GM12878 (cell line): ENCODE measurements around the gene MRPL20. TPM values are rescaled to one million over a fixed set of nuclear protein-coding genes. Genes with fewer than 3 reads are reported as not detected.
A peak's percentile ranks its signal among the peaks of the same experiment; 100 is the strongest.

Experiments used
- ATF2 ChIP-seq: IDR thresholded peaks from 2 replicates; pipeline ENCODE4 v1.6.1; 2012; ENCODE audit warnings: low read length, inconsistent platforms
- ATF7 ChIP-seq: fragments of 450-650 bp; IDR thresholded peaks from 2 replicates; pipeline ENCODE4 v1.6.1; 2016; ENCODE audit warnings: low read depth, mild to moderate bottlenecking
- BRCA1 ChIP-seq: IDR thresholded peaks from 2 replicates; pipeline ENCODE4 v1.6.1; 2011; ENCODE audit warnings: low read depth, low read length, improper control_type of control experiment
- CBFB ChIP-seq: IDR thresholded peaks from 2 replicates; pipeline ENCODE4 v1.6.1; 2016; ENCODE audit warnings: antibody characterized with exemption, low read depth
- CTCF ChIP-seq, 3 experiments: IDR thresholded peaks in 2 of 3; conservative IDR thresholded peaks in 1 of 3; 2 replicates each; pipeline ENCODE4 v1.5.1; 2011; ENCODE audit warnings: low read depth in 3 of 3, low read length in 3 of 3, mild to moderate bottlenecking in 3 of 3, control low read depth in 2 of 3, moderate library complexity in 2 of 3, inconsistent platforms in 1 of 3, mixed read lengths in 1 of 3; ENCODE audit not compliant: control insufficient read depth in 2 of 3, insufficient read depth in 1 of 3; ENCODE audit errors: extremely low read depth in 1 of 3
- EGR1 ChIP-seq, 2 experiments: IDR thresholded peaks; 1 replicate in 1 of 2; 2 replicates in 1 of 2; pipeline ENCODE4 v1.6.1; 2011 to 2012; ENCODE audit warnings: low read depth in 2 of 2, low read length in 2 of 2, borderline replicate concordance in 1 of 2, mild to moderate bottlenecking in 1 of 2, moderate library complexity in 1 of 2
- ETV6 ChIP-seq, 2 experiments: fragments of 450-650 bp in 1 of 2; IDR thresholded peaks in 1 of 2; conservative IDR thresholded peaks in 1 of 2; 2 replicates each; pipeline ENCODE4 v1.6.1; 2014; ENCODE audit warnings: antibody characterized with exemption in 1 of 2, borderline replicate concordance in 1 of 2, low read depth in 1 of 2, mild to moderate bottlenecking in 1 of 2, moderate library complexity in 1 of 2
- IKZF2 ChIP-seq, 2 experiments: fragments of 450-650 bp; IDR thresholded peaks; 2 replicates each; pipeline ENCODE4 v1.6.1; 2017; ENCODE audit warnings: mild to moderate bottlenecking in 2 of 2, moderate library complexity in 2 of 2
- MEF2A ChIP-seq: IDR thresholded peaks from 2 replicates; pipeline ENCODE4 v1.6.1; 2011; ENCODE audit warnings: low read depth, mild to moderate bottlenecking, low read length, moderate library complexity; ENCODE audit not compliant: insufficient read depth
- NR2C1 ChIP-seq: fragments of 450-650 bp; IDR thresholded peaks from 2 replicates; pipeline ENCODE4 v1.6.1; 2017; ENCODE audit warnings: antibody characterized with exemption, mild to moderate bottlenecking, moderate library complexity
- PAX8 ChIP-seq: fragments of 450-650 bp; IDR thresholded peaks from 2 replicates; pipeline ENCODE4 v1.6.1; 2017; ENCODE audit warnings: mild to moderate bottlenecking, moderate library complexity
- RELA ChIP-seq: fragments of 450-650 bp; IDR thresholded peaks from 2 replicates; pipeline ENCODE4 v1.8.0; 2014; ENCODE audit warnings: borderline replicate concordance; ENCODE audit not compliant: partially characterized antibody
- RUNX3 ChIP-seq: IDR thresholded peaks from 2 replicates; pipeline ENCODE4 v1.6.1; 2012; ENCODE audit warnings: low read length, inconsistent platforms
- SMAD1 ChIP-seq: fragments of 450-650 bp; IDR thresholded peaks from 2 replicates; pipeline ENCODE4 v1.6.1; 2018; ENCODE audit warnings: mild to moderate bottlenecking, low read depth; ENCODE audit not compliant: partially characterized antibody
- SREBF1 ChIP-seq: IDR thresholded peaks from 2 replicates; pipeline ENCODE4 v1.6.1; 2012; ENCODE audit warnings: mild to moderate bottlenecking, low read length
- STAT1 ChIP-seq: fragments of 450-650 bp; conservative IDR thresholded peaks from 2 replicates; pipeline ENCODE4 v1.6.1; 2014; ENCODE audit warnings: antibody characterized with exemption, mild to moderate bottlenecking
- TAF1 ChIP-seq: IDR thresholded peaks from 2 replicates; pipeline ENCODE4 v1.6.1; 2011; ENCODE audit warnings: mild to moderate bottlenecking, low read depth, low read length, borderline replicate concordance
- TBL1XR1 ChIP-seq: IDR thresholded peaks from 2 replicates; pipeline ENCODE4 v1.6.1; 2012; ENCODE audit warnings: low read depth, low read length, improper control_type of control experiment
- USF1 ChIP-seq: IDR thresholded peaks from 2 replicates; pipeline ENCODE4 v1.6.1; 2011; ENCODE audit warnings: borderline replicate concordance, low read depth, mild to moderate bottlenecking, moderate library complexity, mixed read lengths, low read length; ENCODE audit not compliant: insufficient read depth; ENCODE audit errors: extremely low read length
- WRNIP1 ChIP-seq: IDR thresholded peaks from 2 replicates; pipeline ENCODE4 v1.6.1; 2011; ENCODE audit warnings: low read depth, low read length, improper control_type of control experiment, borderline replicate concordance
- ZBED1 ChIP-seq: IDR thresholded peaks from 2 replicates; pipeline ENCODE4 v1.6.1; 2016; ENCODE audit warnings: borderline replicate concordance
- ZNF274 ChIP-seq: IDR thresholded peaks from one replicate; pipeline ENCODE4 v1.8.0; 2011; ENCODE audit not compliant: insufficient read length, insufficient read depth
- ZNF384 ChIP-seq: IDR thresholded peaks from 2 replicates; pipeline ENCODE4 v1.6.1; 2012; ENCODE audit warnings: low read depth, mild to moderate bottlenecking, low read length, improper control_type of control experiment, borderline replicate concordance
- polyA plus RNA-seq, 11 experiments: library from polyadenylated mRNA; depleted of rRNA in 4 of 11; unstranded in 6 of 11; stranded (reverse) in 5 of 11; fragments of >200 nt; fragmentation: Nextera tagmentation in 4 of 11; fragmentation: Illumina TruSeq in 1 of 11; extraction: Ambion mirVana in 4 of 11; extraction: Trizol in 1 of 11; gene quantifications; 1 replicate in 1 of 11; 2 replicates in 10 of 11; pipeline versions ENCODE4 v1.2.1 to v1.2.3, GENCODE V29; 2011 to 2016; ENCODE audit warnings: inconsistent platforms in 2 of 11, missing spikeins in 2 of 11, low read depth in 1 of 11
- total RNA-seq, 4 experiments: library from RNA; depleted of rRNA in 3 of 4; stranded (reverse); fragments of >200 nt in 3 of 4; fragmentation: Illumina TruSeq in 1 of 4; extraction: Trizol in 1 of 4; gene quantifications; 2 replicates each; pipeline versions ENCODE4 v1.2.1 to v1.2.3, GENCODE V29; 2013 to 2021
- TF ChIP-seq, protein P1 (sequence below): fragments of 450-650 bp; conservative IDR thresholded peaks from 2 replicates; pipeline ENCODE4 v1.6.1; 2017; ENCODE audit warnings: mild to moderate bottlenecking, moderate library complexity

The MRPL20 gene
- total and polyA plus RNA-seq, 10 of the 15 experiments (the other 5 are each of a cell fraction or from before 2014, with no cell fraction given): 129 to 525 (median 255) TPM

- TF ChIP-seq WRNIP1 (0 out of 2 replicates have a peak, but pooled peaks have one; percentile 35), USF1 (peak; percentile 17), MEF2A (peak; percentile 75), TAF1 (peak; percentile 72), ATF2 (no peak), PAX8 (no peak), SMAD1 (peak; percentile 83), ZBED1 (no peak), ETV6 (conservative IDR thresholded peaks at IDR 0.05 in 1 of 2, IDR thresholded peaks at IDR 0.05 in 1 of 2; ENCODE audit: borderline replicate concordance in 1 of 2, low read depth in 1 of 2) (peak in 1 of 2 experiments; percentile 66; a peak in 1 of 4 replicates), ATF7 (peak; percentile 91), SREBF1 (peak; percentile 86), STAT1 (peak; percentile 99), BRCA1 (peak; percentile 85), IKZF2 (IDR thresholded peaks at IDR 0.05) (peak in 1 of 2 experiments; percentile 64; a peak in 2 of 4 replicates), NR2C1 (peak; percentile 97), RUNX3 (peak; percentile 83), ZNF384 (peak; percentile 38; the same call in 1 of the 2 replicates), EGR1 (IDR thresholded peaks at IDR 0.05; ENCODE audit: borderline replicate concordance in 1 of 2, low read depth in 2 of 2, low read length in 2 of 2) (peak; percentile 82 to 97), CBFB (peak; percentile 83), RELA (peak; percentile 94), ZNF274 (no peak), CTCF (IDR thresholded peaks at IDR 0.05 in 2 of 3, conservative IDR thresholded peaks at IDR 0.05 in 1 of 3; ENCODE audit: control insufficient read depth in 2 of 3, extremely low read depth in 1 of 3, insufficient read depth in 1 of 3, low read depth in 3 of 3, low read length in 3 of 3) (peak in 2 of 3 experiments; percentile 33 to 35; a peak in 3 of 6 replicates), TBL1XR1 (peak; percentile 32; the same call in 1 of the 2 replicates)
- TF ChIP-seq, protein P1, sequence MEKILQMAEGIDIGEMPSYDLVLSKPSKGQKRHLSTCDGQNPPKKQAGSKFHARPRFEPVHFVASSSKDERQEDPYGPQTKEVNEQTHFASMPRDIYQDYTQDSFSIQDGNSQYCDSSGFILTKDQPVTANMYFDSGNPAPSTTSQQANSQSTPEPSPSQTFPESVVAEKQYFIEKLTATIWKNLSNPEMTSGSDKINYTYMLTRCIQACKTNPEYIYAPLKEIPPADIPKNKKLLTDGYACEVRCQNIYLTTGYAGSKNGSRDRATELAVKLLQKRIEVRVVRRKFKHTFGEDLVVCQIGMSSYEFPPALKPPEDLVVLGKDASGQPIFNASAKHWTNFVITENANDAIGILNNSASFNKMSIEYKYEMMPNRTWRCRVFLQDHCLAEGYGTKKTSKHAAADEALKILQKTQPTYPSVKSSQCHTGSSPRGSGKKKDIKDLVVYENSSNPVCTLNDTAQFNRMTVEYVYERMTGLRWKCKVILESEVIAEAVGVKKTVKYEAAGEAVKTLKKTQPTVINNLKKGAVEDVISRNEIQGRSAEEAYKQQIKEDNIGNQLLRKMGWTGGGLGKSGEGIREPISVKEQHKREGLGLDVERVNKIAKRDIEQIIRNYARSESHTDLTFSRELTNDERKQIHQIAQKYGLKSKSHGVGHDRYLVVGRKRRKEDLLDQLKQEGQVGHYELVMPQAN: peak; percentile 74
These were observed 32.0 kb downstream of the MRPL20 start, which contains the start of gene AURKAIP1 (continued) for GRCh38 chr1:1374929-1375662.
